Breast epithelium (tissue), 4 donors: ENCODE data around the gene FOXE1. TPM values are rescaled to one million over a fixed set of nuclear protein-coding genes. Genes with fewer than 3 reads are reported as not detected.

Experiments used
- DNase-seq, 2 donors: peaks; one replicate each; pipeline ENCODE4 v3.0.0-alpha.2; 2019; ENCODE audit warnings: low spot score in 2 of 2
- H3K27ac ChIP-seq, 2 donors: fragments of 200-600 bp; sonication (generic) in 1 of 2; one replicate each; pipeline ENCODE4 v1.5.1; 2016 to 2019; ENCODE audit warnings: mild to moderate bottlenecking in 1 of 2
- H3K27me3 ChIP-seq, 2 donors: fragments of 200-600 bp; sonication (generic) in 1 of 2; one replicate each; pipeline versions ENCODE4 v1.5.1 to v1.6.0; 2017 to 2019; ENCODE audit warnings: control low read depth in 1 of 2, mild to moderate bottlenecking in 1 of 2
- H3K36me3 ChIP-seq: fragments of 200-600 bp; one replicate; pipeline ENCODE4 v1.5.1; 2019
- H3K4me1 ChIP-seq, 2 donors: fragments of 200-600 bp; sonication (generic); one replicate each; pipeline ENCODE4 v1.5.1; 2016 to 2019; ENCODE audit warnings: control low read depth in 1 of 2
- H3K4me3 ChIP-seq, 3 donors: fragments of 200-600 bp; sonication (generic); 1 replicate in 2 of 3; 2 replicates in 1 of 3; pipeline ENCODE4 v1.5.1; 2016 to 2019; ENCODE audit warnings: mild to moderate bottlenecking in 3 of 3, moderate library complexity in 2 of 3
- H3K9me3 ChIP-seq, 2 donors: fragments of 200-600 bp; sonication (generic) in 1 of 2; one replicate each; pipeline ENCODE4 v1.5.1; 2016 to 2019; ENCODE audit warnings: control low read depth in 1 of 2
- POLR2A ChIP-seq: fragments of 450-650 bp; IDR thresholded peaks from one replicate; pipeline ENCODE4 v1.6.1; 2016; ENCODE audit warnings: antibody characterized with exemption, mild to moderate bottlenecking, moderate library complexity
- POLR2AphosphoS5 ChIP-seq, 3 donors: sonication (generic); formaldehyde crosslinking; IDR thresholded peaks; one replicate each; pipeline ENCODE4 v1.6.1; 2017; ENCODE audit warnings: antibody characterized with exemption in 3 of 3
- intact Hi-C: fragments of 100-400 bp; cut with DNase I; formaldehyde crosslinking; loops from one replicate; pipeline ENCODE4 v1.15.1; 2023; ENCODE audit warnings: low total_unique reads
- total RNA-seq, 3 donors: library from RNA; depleted of rRNA; stranded (reverse); fragments of >200 nt; gene quantifications; one replicate each; pipeline ENCODE4 v1.1.0, GENCODE V29; 2016
- TF ChIP-seq, protein P1 (sequence below), 3 donors: fragments of 450-650 bp; IDR thresholded peaks; one replicate each; pipeline ENCODE4 v1.5.1; 2016 to 2017; ENCODE audit warnings: antibody characterized with exemption in 3 of 3, mild to moderate bottlenecking in 3 of 3, moderate library complexity in 3 of 3

The FOXE1 gene
- total RNA-seq, 3 donors from 2014 or later, result not detected

DNA sequence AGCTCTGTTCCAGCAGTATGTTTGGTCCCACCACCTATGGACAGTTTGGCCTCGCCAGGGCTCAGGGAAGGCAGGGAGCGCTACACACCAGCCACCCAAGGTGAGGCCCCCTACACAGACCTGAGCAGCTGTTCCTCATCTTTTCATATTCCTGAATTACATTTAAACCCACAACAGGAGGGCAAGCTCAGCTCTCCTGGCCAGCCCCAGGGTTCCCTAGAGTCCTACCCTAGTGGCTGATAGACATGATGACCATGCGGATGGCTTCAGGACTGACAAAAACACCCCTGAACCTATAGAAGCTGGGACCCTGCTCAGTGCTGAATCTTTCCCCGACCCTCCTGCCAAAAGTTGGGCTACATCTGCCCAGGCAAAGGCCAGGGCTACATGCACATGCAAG is 6.7 kb upstream of the FOXE1 start:
- intact Hi-C loops, result no loop called here
- TF ChIP-seq POLR2AphosphoS5 (IDR thresholded peaks at IDR 0.05), result no peak
- TF ChIP-seq POLR2A, result no peak
- TF ChIP-seq, protein P1, sequence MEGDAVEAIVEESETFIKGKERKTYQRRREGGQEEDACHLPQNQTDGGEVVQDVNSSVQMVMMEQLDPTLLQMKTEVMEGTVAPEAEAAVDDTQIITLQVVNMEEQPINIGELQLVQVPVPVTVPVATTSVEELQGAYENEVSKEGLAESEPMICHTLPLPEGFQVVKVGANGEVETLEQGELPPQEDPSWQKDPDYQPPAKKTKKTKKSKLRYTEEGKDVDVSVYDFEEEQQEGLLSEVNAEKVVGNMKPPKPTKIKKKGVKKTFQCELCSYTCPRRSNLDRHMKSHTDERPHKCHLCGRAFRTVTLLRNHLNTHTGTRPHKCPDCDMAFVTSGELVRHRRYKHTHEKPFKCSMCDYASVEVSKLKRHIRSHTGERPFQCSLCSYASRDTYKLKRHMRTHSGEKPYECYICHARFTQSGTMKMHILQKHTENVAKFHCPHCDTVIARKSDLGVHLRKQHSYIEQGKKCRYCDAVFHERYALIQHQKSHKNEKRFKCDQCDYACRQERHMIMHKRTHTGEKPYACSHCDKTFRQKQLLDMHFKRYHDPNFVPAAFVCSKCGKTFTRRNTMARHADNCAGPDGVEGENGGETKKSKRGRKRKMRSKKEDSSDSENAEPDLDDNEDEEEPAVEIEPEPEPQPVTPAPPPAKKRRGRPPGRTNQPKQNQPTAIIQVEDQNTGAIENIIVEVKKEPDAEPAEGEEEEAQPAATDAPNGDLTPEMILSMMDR (IDR thresholded peaks at IDR 0.05), result no peak
- Histone ChIP-seq H3K4me3 (no peak overlapping the region), H3K36me3 (no peaks in the 10 kb centered on the region), H3K4me1 (no peaks in the 10 kb centered on the region), H3K27ac (no peak overlapping the region), H3K27me3 (peaks cover 5 to 67% of the 10 kb centered on the region in 2 donors), H3K9me3 (no peaks in the 10 kb centered on the region)
- DNase-seq, result no peak

DNA sequence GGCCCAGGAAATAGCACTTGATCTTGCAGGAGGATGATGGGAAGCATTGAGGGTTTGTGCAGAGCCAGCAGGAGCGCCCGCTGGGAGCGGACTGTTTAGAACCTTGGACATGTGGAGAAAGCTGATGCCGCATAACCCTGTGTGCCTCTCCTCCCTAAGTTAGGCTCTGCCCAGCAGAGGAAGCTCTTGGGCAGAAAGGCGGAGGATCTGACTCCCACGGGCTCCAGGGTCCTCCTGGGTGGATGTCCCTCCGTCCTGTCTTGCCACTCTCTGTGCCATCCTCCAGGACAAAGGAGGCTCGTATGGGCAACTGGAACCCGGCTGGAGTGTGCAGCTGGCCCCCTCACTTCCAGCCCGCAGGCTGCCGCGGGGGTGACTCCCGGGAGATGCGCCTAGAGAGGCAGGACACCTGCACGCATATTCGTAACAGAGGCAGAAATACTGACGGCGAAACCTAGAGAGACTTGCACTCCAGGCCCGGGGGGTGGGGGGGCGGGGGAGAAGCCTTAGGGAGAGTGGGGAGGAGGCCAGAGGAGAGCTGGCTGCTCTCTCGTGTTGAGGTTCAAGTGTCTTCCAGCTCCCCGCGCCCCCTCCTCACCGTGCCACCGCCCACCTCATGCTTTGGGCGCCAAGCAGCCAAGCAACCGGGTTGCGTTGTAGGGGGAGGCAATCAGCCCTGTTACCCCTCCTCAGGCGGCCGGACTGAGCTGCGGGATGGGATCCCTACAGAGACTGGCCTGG is 5.4 kb upstream of the FOXE1 start:
- Histone ChIP-seq H3K4me1 (no peaks in the 10 kb centered on the region), H3K27me3 (peaks cover 9 to 79% of the 10 kb centered on the region in 2 donors), H3K36me3 (no peaks in the 10 kb centered on the region), H3K9me3 (no peaks in the 10 kb centered on the region), H3K27ac (no peak overlapping the region), H3K4me3 (peak overlapping the region in 1 of 3 donors; percentile 51)
- TF ChIP-seq, protein P1 (IDR thresholded peaks at IDR 0.05), result no peak
- no peak for TF ChIP-seq POLR2A
- TF ChIP-seq POLR2AphosphoS5 (IDR thresholded peaks at IDR 0.05), result no peak
- intact Hi-C loops, result no loop called here
- no peak for DNase-seq

DNA sequence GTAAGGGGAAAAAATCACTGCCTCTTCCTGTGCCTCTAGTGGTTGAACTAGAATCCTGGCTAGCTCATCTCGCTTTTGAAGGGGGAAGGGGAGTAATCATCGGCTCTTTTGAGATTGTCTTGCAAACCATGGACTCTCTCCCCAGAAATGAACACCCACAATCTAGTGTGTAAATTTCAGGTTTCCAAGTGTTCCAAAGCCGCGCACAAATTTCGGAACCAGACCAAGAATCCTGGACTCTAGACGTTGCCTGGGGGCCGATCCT is 4.9 kb upstream of the FOXE1 start:
- H3K4me1 ChIP-seq, result peaks cover 0 to 1% of the 10 kb centered on the region in 2 donors
- no peaks in the 10 kb centered on the region for H3K9me3 ChIP-seq
- no peak for DNase-seq
- no peak overlapping the region for H3K27ac ChIP-seq
- no peaks in the 10 kb centered on the region for H3K36me3 ChIP-seq
- H3K27me3 ChIP-seq, result peaks cover 9 to 79% of the 10 kb centered on the region in 2 donors
- intact Hi-C loops, result no loop called here
- TF ChIP-seq POLR2AphosphoS5 (IDR thresholded peaks at IDR 0.05) (no peak), POLR2A (no peak)
- TF ChIP-seq, protein P1 (IDR thresholded peaks at IDR 0.05), result no peak
- H3K4me3 ChIP-seq, result peak overlapping the region in 1 of 3 donors; percentile 51

DNA sequence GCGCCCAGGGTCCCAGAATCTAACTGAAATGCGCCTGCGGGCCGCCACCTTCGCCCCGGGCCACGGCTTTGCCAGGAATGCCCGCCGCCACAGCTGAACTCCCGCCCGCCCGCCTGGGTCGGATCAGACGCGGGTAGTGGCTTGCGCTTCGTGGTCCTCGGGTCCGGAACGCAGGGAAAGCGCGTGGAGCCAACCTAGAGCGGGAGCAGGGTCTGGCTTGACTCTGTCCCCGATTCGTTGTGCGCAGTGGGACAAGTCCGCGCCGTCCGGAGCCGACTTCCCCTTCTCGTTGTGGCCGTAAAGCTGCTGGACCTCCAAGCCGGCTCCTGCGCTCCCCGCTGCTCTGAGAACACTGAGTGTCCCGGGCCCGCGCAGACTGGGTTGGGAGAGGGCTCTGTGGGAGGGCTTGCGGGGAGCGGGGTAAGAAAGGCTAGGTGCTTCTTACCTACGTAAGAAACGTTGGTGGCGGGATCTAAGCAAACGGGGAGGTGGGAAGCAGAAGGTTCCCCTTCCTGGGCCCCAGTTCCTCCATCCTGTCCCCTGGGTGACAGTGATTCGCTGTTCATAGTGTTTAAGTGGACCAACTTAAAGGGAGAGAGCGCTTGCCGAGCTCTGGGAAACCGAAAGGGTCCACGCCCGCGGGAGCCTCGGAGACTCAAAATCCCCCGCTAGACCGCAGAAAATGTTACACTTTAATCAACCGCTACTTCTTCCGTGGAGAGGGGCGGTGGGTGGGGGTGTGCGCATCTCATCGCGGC is 4.4 kb upstream of the FOXE1 start:
- peak overlapping the region in 2 of 3 donors; percentile 23 to 51 for H3K4me3 ChIP-seq
- H3K27ac ChIP-seq, result no peak overlapping the region
- H3K36me3 ChIP-seq, result no peaks in the 10 kb centered on the region
- no peaks in the 10 kb centered on the region for H3K9me3 ChIP-seq
- H3K4me1 ChIP-seq, result peaks cover 2 to 5% of the 10 kb centered on the region in 2 donors
- DNase-seq, result no peak
- intact Hi-C loops, result no loop called here
- peaks cover 11 to 81% of the 10 kb centered on the region in 2 donors for H3K27me3 ChIP-seq
- no peak for TF ChIP-seq POLR2AphosphoS5 (IDR thresholded peaks at IDR 0.05)
- TF ChIP-seq, protein P1 (IDR thresholded peaks at IDR 0.05), result no peak
- TF ChIP-seq POLR2A, result no peak

DNA sequence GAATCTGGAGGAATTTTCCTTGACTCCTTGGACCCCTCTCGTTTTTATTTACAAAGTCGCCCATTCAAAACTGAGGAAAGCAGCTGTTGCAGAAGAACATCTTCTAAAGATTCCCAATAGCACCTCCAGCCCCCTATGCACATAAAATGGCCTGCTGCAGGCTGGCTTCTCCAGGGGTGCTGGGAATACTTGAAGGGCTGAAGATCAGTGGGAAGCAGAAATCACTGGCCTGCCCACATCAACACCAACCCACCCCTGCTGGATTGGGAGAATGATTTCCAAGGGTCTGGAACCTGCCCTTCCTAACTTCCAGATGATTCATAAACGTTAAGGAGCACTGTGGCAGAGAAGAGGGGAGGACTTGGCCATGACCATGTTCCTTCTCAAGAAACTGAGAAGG is 3.0 kb upstream of the FOXE1 start:
- no peak for DNase-seq
- intact Hi-C loops, result no loop called here
- no peak overlapping the region for H3K27ac ChIP-seq
- H3K4me3 ChIP-seq, result no peak overlapping the region
- TF ChIP-seq POLR2AphosphoS5 (IDR thresholded peaks at IDR 0.05), result no peak
- TF ChIP-seq, protein P1 (IDR thresholded peaks at IDR 0.05), result no peak
- TF ChIP-seq POLR2A, result no peak
- H3K9me3 ChIP-seq, result peaks cover 0 to 5% of the 10 kb centered on the region in 2 donors
- peaks cover 17 to 94% of the 10 kb centered on the region in 2 donors for H3K27me3 ChIP-seq
- peaks cover 5 to 6% of the 10 kb centered on the region in 2 donors for H3K4me1 ChIP-seq
- no peaks in the 10 kb centered on the region for H3K36me3 ChIP-seq
